HUES48 (cell line): ENCODE measurements around the gene SDS.

ENCODE experiments used
- H3K27ac ChIP-seq: one replicate; pipeline ENCODE4 v1.7.0; 2013; ENCODE audit warnings: low read depth, low read length, inconsistent platforms
- H3K27me3 ChIP-seq: 2 replicates; pipeline ENCODE4 v1.6.1; 2013; ENCODE audit warnings: mild to moderate bottlenecking, low read length; ENCODE audit not compliant: control insufficient read depth, insufficient read depth
- H3K36me3 ChIP-seq: 2 replicates; pipeline ENCODE4 v1.6.1; 2013; ENCODE audit warnings: low read length; ENCODE audit not compliant: control insufficient read depth, insufficient read depth
- H3K4me1 ChIP-seq: 2 replicates; pipeline ENCODE4 v1.6.1; 2013; ENCODE audit warnings: mild to moderate bottlenecking, low read length; ENCODE audit not compliant: control insufficient read depth, insufficient read depth
- H3K4me3 ChIP-seq: 2 replicates; pipeline ENCODE4 v1.5.1; 2013; ENCODE audit warnings: mild to moderate bottlenecking, low read depth, low read length
- H3K9ac ChIP-seq: 2 replicates; pipeline ENCODE4 v1.6.1; 2013; ENCODE audit warnings: mild to moderate bottlenecking, low read depth, low read length, moderate library complexity
- H3K9me3 ChIP-seq: 2 replicates; pipeline ENCODE4 v1.6.1; 2013; ENCODE audit warnings: low read length; ENCODE audit not compliant: control insufficient read depth, insufficient read depth

SDS gene

GRCh38 chr12:113424915-113425823, 21.5 kb upstream of the SDS start:
- Histone ChIP-seq H3K27me3 (no peaks in the 10 kb centered on the region), H3K36me3 (no peaks in the 10 kb centered on the region), H3K9ac (no peak overlapping the region), H3K4me1 (peaks cover 4% of the 10 kb centered on the region; the same call in 1 of the 2 replicates), H3K9me3 (no peaks in the 10 kb centered on the region), H3K4me3 (peak overlapping the region; percentile 42), H3K27ac (peak overlapping the region; percentile 81)

- H3K9ac ChIP-seq = no peak overlapping the region
- peaks cover 4% of the 10 kb centered on the region; the same call in 1 of the 2 replicates for H3K4me1 ChIP-seq
- H3K4me3 ChIP-seq = no peak overlapping the region
- H3K9me3 ChIP-seq = no peaks in the 10 kb centered on the region
- no peaks in the 10 kb centered on the region for H3K36me3 ChIP-seq
- H3K27me3 ChIP-seq = no peaks in the 10 kb centered on the region
- no peak overlapping the region for H3K27ac ChIP-seq
Measured at GRCh38 chr12:113424456-113424855, 20.8 kb upstream of the SDS start.

GRCh38 chr12:113422886-113423669, 19.4 kb upstream of the SDS start:
- Histone ChIP-seq H3K9me3 (no peaks in the 10 kb centered on the region), H3K4me3 (no peak overlapping the region), H3K27ac (peak overlapping the region; percentile 66), H3K27me3 (no peaks in the 10 kb centered on the region), H3K9ac (no peak overlapping the region), H3K4me1 (peaks cover 4% of the 10 kb centered on the region; the same call in 1 of the 2 replicates), H3K36me3 (no peaks in the 10 kb centered on the region)

GRCh38 chr12:113422030-113422885, 18.6 kb upstream of the SDS start, which contains the start of gene SDSL:
Gene SDSL, plus strand, starts transcription at chr12:113422380. Its CDS starts 5,603 bp downstream, at chr12:113427983.
- H3K4me1 ChIP-seq = peaks cover 4% of the 10 kb centered on the region; the same call in 1 of the 2 replicates
- H3K36me3 ChIP-seq = no peaks in the 10 kb centered on the region
- peak within 1 kb of the TSS; percentile 66 for H3K27ac ChIP-seq
- H3K9ac ChIP-seq = no peak within 1 kb of the TSS; the same call in 1 of the 2 replicates
- H3K27me3 ChIP-seq = no peaks in the 10 kb centered on the region
- no peaks in the 10 kb centered on the region for H3K9me3 ChIP-seq
- H3K4me3 ChIP-seq = 0 out of 2 replicates have a peak within 1 kb of the TSS, but pooled peaks have one; percentile 19

- Histone ChIP-seq H3K4me1 (peaks cover 4% of the 10 kb centered on the region; the same call in 1 of the 2 replicates), H3K9ac (no peak overlapping the region), H3K27me3 (no peaks in the 10 kb centered on the region), H3K27ac (no peak overlapping the region), H3K36me3 (no peaks in the 10 kb centered on the region), H3K9me3 (no peaks in the 10 kb centered on the region), H3K4me3 (no peak overlapping the region)
Measured at GRCh38 chr12:113420996-113421595, 17.4 kb upstream of the SDS start.

- H3K27me3 ChIP-seq = no peaks in the 10 kb centered on the region
- H3K9me3 ChIP-seq = no peaks in the 10 kb centered on the region
- no peaks in the 10 kb centered on the region for H3K36me3 ChIP-seq
- H3K9ac ChIP-seq = no peak overlapping the region
- peaks cover 4% of the 10 kb centered on the region; the same call in 1 of the 2 replicates for H3K4me1 ChIP-seq
- no peak overlapping the region for H3K27ac ChIP-seq
- H3K4me3 ChIP-seq = no peak overlapping the region
Measured at GRCh38 chr12:113418213-113418879, 14.7 kb upstream of the SDS start.

GRCh38 chr12:113416091-113416754, 12.5 kb upstream of the SDS start:
- Histone ChIP-seq H3K27me3 (no peaks in the 10 kb centered on the region), H3K36me3 (no peaks in the 10 kb centered on the region), H3K27ac (no peak overlapping the region), H3K9me3 (no peaks in the 10 kb centered on the region), H3K4me1 (no peaks in the 10 kb centered on the region), H3K4me3 (no peak overlapping the region), H3K9ac (no peak overlapping the region)

GRCh38 chr12:113414519-113415038, 10.9 kb upstream of the SDS start:
- H3K36me3 ChIP-seq = no peaks in the 10 kb centered on the region
- no peak overlapping the region for H3K4me3 ChIP-seq
- no peaks in the 10 kb centered on the region for H3K4me1 ChIP-seq
- no peak overlapping the region for H3K9ac ChIP-seq
- H3K27me3 ChIP-seq = no peaks in the 10 kb centered on the region
- H3K27ac ChIP-seq = no peak overlapping the region
- no peaks in the 10 kb centered on the region for H3K9me3 ChIP-seq

GRCh38 chr12:113413488-113413939, 9.8 kb upstream of the SDS start:
- H3K27me3 ChIP-seq = no peaks in the 10 kb centered on the region
- no peak overlapping the region for H3K4me3 ChIP-seq
- no peak overlapping the region for H3K9ac ChIP-seq
- no peak overlapping the region for H3K27ac ChIP-seq
- H3K36me3 ChIP-seq = no peaks in the 10 kb centered on the region
- no peaks in the 10 kb centered on the region for H3K9me3 ChIP-seq
- H3K4me1 ChIP-seq = no peaks in the 10 kb centered on the region
